ENCODE data around the gene E2F6.

- no peak for TF ChIP-seq REST (IDR thresholded peaks at IDR 0.05)
- TF ChIP-seq CTCF (IDR thresholded peaks at IDR 0.05; ENCODE audit: low read depth, low read length, missing input control): no peak
- TF ChIP-seq YY1 (IDR thresholded peaks at IDR 0.05): no peak
- no peak for TF ChIP-seq EGR1 (IDR thresholded peaks at IDR 0.05; ENCODE audit: low read depth in 2 of 2)
Measured at GRCh38 chr2:11450791-11451190, 15.2 kb downstream of the E2F6 start.
